ENCODE measurements around the gene AGPAT1. TPM values are rescaled to one million over a fixed set of nuclear protein-coding genes. Genes with fewer than 3 reads are reported as not detected.

AGPAT1 gene
- total RNA-seq, 4 donors from 2014 or later, result 32.0 to 58.7 (median 42.0) TPM

- H3K27ac ChIP-seq, result peak overlapping the region in 2 of 4 donors; percentile 25 to 43
- H3K4me3 ChIP-seq, result no peak overlapping the region
- in situ Hi-C loops (cut with MboI; ENCODE audit: low sequenced_read_pairs in 4 of 4), result no loop called here
- H3K4me1 ChIP-seq, result peaks cover 3 to 8% of the 10 kb centered on the region in 2 donors
- peaks cover 0 to 91% of the 10 kb centered on the region in 2 donors for H3K36me3 ChIP-seq
- DNase-seq (peak; percentile 64 to 83), ATAC-seq (peak; percentile 82 to 88)
- no peaks in the 10 kb centered on the region for H3K9me3 ChIP-seq
- intact Hi-C loops (cut with DNase I; ENCODE audit: low total_unique reads), result loop anchor here (1.0 to 10.0 kb wide), 3 partner anchors 35 to 76 kb away; partner anchors contain the start of gene PPT2
- H3K27me3 ChIP-seq, result no peaks in the 10 kb centered on the region
- TF ChIP-seq, protein P1, sequence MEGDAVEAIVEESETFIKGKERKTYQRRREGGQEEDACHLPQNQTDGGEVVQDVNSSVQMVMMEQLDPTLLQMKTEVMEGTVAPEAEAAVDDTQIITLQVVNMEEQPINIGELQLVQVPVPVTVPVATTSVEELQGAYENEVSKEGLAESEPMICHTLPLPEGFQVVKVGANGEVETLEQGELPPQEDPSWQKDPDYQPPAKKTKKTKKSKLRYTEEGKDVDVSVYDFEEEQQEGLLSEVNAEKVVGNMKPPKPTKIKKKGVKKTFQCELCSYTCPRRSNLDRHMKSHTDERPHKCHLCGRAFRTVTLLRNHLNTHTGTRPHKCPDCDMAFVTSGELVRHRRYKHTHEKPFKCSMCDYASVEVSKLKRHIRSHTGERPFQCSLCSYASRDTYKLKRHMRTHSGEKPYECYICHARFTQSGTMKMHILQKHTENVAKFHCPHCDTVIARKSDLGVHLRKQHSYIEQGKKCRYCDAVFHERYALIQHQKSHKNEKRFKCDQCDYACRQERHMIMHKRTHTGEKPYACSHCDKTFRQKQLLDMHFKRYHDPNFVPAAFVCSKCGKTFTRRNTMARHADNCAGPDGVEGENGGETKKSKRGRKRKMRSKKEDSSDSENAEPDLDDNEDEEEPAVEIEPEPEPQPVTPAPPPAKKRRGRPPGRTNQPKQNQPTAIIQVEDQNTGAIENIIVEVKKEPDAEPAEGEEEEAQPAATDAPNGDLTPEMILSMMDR (IDR thresholded peaks at IDR 0.05 in 4 of 5, conservative IDR thresholded peaks at IDR 0.05 in 1 of 5), result peak; percentile 82 to 91 (median 88)
- no peak for TF ChIP-seq POLR2A (IDR thresholded peaks at IDR 0.05)
These were observed 56.9 kb downstream of the AGPAT1 start for GRCh38 chr6:32118782-32119628.

Small RNAs within 50 kb of the gene (microRNA-seq; reads per million reads assigned to microRNA genes)
- gene MIR6721 (ENCODE audit: borderline replicate concordance in 2 of 2) (1.2 to 1.7 reads per million in 2 donors), gene MIR6833 (ENCODE audit: borderline replicate concordance in 2 of 2) (0 reads per million in 2 donors)

Other genes with a start within 250 kb of the AGPAT1 start
- gene C2, start 248.4 kb downstream of the AGPAT1 start, total RNA-seq, result 1 to 10 TPM; 2.7 to 4.9 (median 3.6) TPM
- 10 to 100 TPM in 1 of 4 donors, 1 to 10 TPM in 3; 1.0 to 13.8 (median 6.1) TPM for gene CFB, start 230.0 kb downstream of the AGPAT1 start, total RNA-seq
- gene NELFE, start 217.1 kb downstream of the AGPAT1 start, total RNA-seq, result 10 to 100 TPM; 58.1 to 88.6 (median 78.7) TPM
- 10 to 100 TPM; 21.2 to 51.9 (median 22.7) TPM for gene SKIC2, start 216.9 kb downstream of the AGPAT1 start, total RNA-seq
- gene DXO, start 203.9 kb downstream of the AGPAT1 start, total RNA-seq, result 10 to 100 TPM in 1 of 4 donors, 1 to 10 TPM in 3; 5.8 to 11.5 (median 8.5) TPM
- 1 to 10 TPM; 4.3 to 7.8 (median 6.2) TPM for gene C4A, start 194.0 kb downstream of the AGPAT1 start, total RNA-seq
- 1 to 10 TPM; 2.6 to 8.6 (median 6.9) TPM for gene C4B, start 161.3 kb downstream of the AGPAT1 start, total RNA-seq
- under 1 TPM in 2 of 4 donors, not detected in 2; 0.16 to 0.41 TPM for gene CYP21A2, start 137.7 kb downstream of the AGPAT1 start, total RNA-seq
- 10 to 100 TPM; 12.0 to 37.0 (median 33.5) TPM for gene TNXB, start 66.7 kb downstream of the AGPAT1 start, total RNA-seq
- 10 to 100 TPM in 2 of 4 donors, 1 to 10 TPM in 2; 6.8 to 18.4 (median 9.5) TPM for gene ATF6B, start 47.8 kb downstream of the AGPAT1 start, total RNA-seq
- 1 to 10 TPM; 2.6 to 6.0 (median 3.9) TPM for gene FKBPL, start 45.8 kb downstream of the AGPAT1 start, total RNA-seq
- gene PRRT1, start 24.1 kb downstream of the AGPAT1 start, total RNA-seq, result under 1 TPM in 1 of 4 donors, not detected in 3; 0.49 TPM
- 10 to 100 TPM; 16.2 to 72.7 (median 21.4) TPM for gene PPT2, start 21.9 kb downstream of the AGPAT1 start, total RNA-seq
- gene EGFL8, start 11.5 kb downstream of the AGPAT1 start, total RNA-seq, result 1 to 10 TPM in 3 of 4 donors, under 1 TPM in 1; 0.80 to 7.1 (median 4.2) TPM
- 10 to 100 TPM; 54.6 to 98.3 (median 78.1) TPM for gene RNF5, start 2.3 kb upstream of the AGPAT1 start, total RNA-seq
- gene AGER, start 8.2 kb upstream of the AGPAT1 start, total RNA-seq, result 1 to 10 TPM in 1 of 4 donors, not detected in 3; 1.9 TPM
- gene PBX2, start 14.1 kb upstream of the AGPAT1 start, total RNA-seq, result 10 to 100 TPM; 24.3 to 37.6 (median 33.6) TPM
- gene GPSM3, start 16.6 kb upstream of the AGPAT1 start, total RNA-seq, result 1 to 10 TPM in 3 of 4 donors, not detected in 1; 2.2 to 2.9 (median 2.3) TPM
- 10 to 100 TPM in 3 of 4 donors, 1 to 10 TPM in 1; 6.8 to 21.1 (median 14.8) TPM for gene NOTCH4, start 48.0 kb upstream of the AGPAT1 start, total RNA-seq
- not detected for gene TSBP1, start 195.8 kb upstream of the AGPAT1 start, total RNA-seq
- gene BTNL2, start 231.1 kb upstream of the AGPAT1 start, total RNA-seq, result not detected